A549 (cell line): Measurements from ENCODE around the gene STK17A. TPM values are rescaled to one million over a fixed set of nuclear protein-coding genes. Genes with fewer than 3 reads are reported as not detected.
"Not testable (repeated sequence)": the region's sequence is repeated elsewhere in the genome, so short reads cannot be mapped to it uniquely, and the experiment has no call there.

ENCODE experiments used
- ATAC-seq, 2 experiments: fragments of 200-7000 bp in 1 of 2; fragments of >200 bp in 1 of 2; cut with Nextera tagmentation in 1 of 2; cut with Tn5 transposase in 1 of 2; 3 replicates each; pipeline versions ENCODE4 v1.8.0 to v1.9.1; 2018 to 2020; ENCODE audit warnings: mild to moderate bottlenecking in 1 of 2, moderate library complexity in 1 of 2
- CTCF ChIA-PET: fragments of 300-600 bp; sonication (Branson Sonifier 250); formaldehyde crosslinking; extraction: SDS; loops from one replicate; lab custom pipeline; 2021; ENCODE audit warnings: antibody characterized with exemption, inconsistent platforms; lab: Yijun Ruan, JAX
- POLR2A ChIA-PET: fragments of 350-600 bp; formaldehyde crosslinking; extraction: SDS; loops from one replicate; lab custom pipeline; 2021; ENCODE audit warnings: antibody characterized with exemption, inconsistent platforms; lab: Yijun Ruan, JAX
- DNase-seq, 2 experiments: peaks; one replicate each; pipeline versions ENCODE4 v3.0.0 to v3.0.0-alpha.2; 2011 to 2016; ENCODE audit warnings: low read depth in 1 of 2, low spot score in 1 of 2
- FAIRE-seq: peaks from 2 replicates; lab custom pipeline; 2011; peaks lifted over from hg19 to GRCh38; lab: Jason Lieb, UNC
- H3K27ac ChIP-seq, 2 experiments: fragments of >200 bp; sonication (Bioruptor Twin); formaldehyde crosslinking; 3 replicates each; pipeline ENCODE4 v1.5.1; 2016 to 2017
- H3K4me1 ChIP-seq: fragments of >200 bp; sonication (Bioruptor Twin); formaldehyde crosslinking; 3 replicates; pipeline ENCODE4 v1.6.1; 2016
- H3K4me2 ChIP-seq: fragments of >200 bp; sonication (Bioruptor Twin); formaldehyde crosslinking; 3 replicates; pipeline ENCODE4 v1.6.1; 2016
- H3K4me3 ChIP-seq: fragments of >200 bp; sonication (Bioruptor Twin); formaldehyde crosslinking; 3 replicates; pipeline ENCODE4 v1.5.1; 2016
- H3K9me3 ChIP-seq: fragments of >200 bp; sonication (Bioruptor Twin); formaldehyde crosslinking; 3 replicates; pipeline ENCODE4 v1.6.1; 2016
- BHLHE40 ChIP-seq: IDR thresholded peaks from 2 replicates; pipeline ENCODE4 v1.6.1; 2012; ENCODE audit warnings: low read depth, low read length, inconsistent platforms
- CBX2 ChIP-seq: fragments of 200-600 bp; sonication (generic); IDR thresholded peaks from 2 replicates; pipeline ENCODE4 v1.6.1; 2016; ENCODE audit warnings: low read depth, mild to moderate bottlenecking, borderline replicate concordance
- CEBPB ChIP-seq, 2 experiments: fragments of >200 bp in 1 of 2; sonication (Bioruptor Twin) in 1 of 2; formaldehyde crosslinking in 1 of 2; IDR thresholded peaks; 2 replicates each; pipeline ENCODE4 v1.6.1; 2012 to 2016
- EHMT2 ChIP-seq: fragments of 200-600 bp; sonication (generic); IDR thresholded peaks from 2 replicates; pipeline ENCODE4 v1.6.1; 2016; ENCODE audit warnings: antibody characterized with exemption, low read depth, mild to moderate bottlenecking, moderate library complexity
- ESRRA ChIP-seq: fragments of 150-350 bp; IDR thresholded peaks from 2 replicates; pipeline ENCODE4 v1.6.1; 2014; ENCODE audit warnings: mild to moderate bottlenecking, low read length, borderline replicate concordance
- FOSB ChIP-seq: fragments of 250-450 bp; sonication (Bioruptor Pico); IDR thresholded peaks from 2 replicates; pipeline ENCODE4 v1.5.0; 2020; ENCODE audit warnings: mild to moderate bottlenecking, moderate library complexity
- FOSL2 ChIP-seq, 2 experiments: fragments of 450-650 bp in 1 of 2; fragments of >200 bp in 1 of 2; sonication (Bioruptor Twin) in 1 of 2; formaldehyde crosslinking; IDR thresholded peaks; 2 replicates each; pipeline versions ENCODE4 v1.5.0 to v1.6.1; 2016 to 2020; ENCODE audit warnings: mild to moderate bottlenecking in 1 of 2, moderate library complexity in 1 of 2
- GATA3 ChIP-seq: IDR thresholded peaks from 2 replicates; pipeline ENCODE4 v1.6.1; 2012; ENCODE audit warnings: borderline replicate concordance
- HDAC2 ChIP-seq: fragments of 200-600 bp; sonication (generic); IDR thresholded peaks from 2 replicates; pipeline ENCODE4 v1.6.1; 2016
- HEYL ChIP-seq: fragments of 250-450 bp; sonication (Bioruptor Pico); IDR thresholded peaks from 2 replicates; pipeline ENCODE4 v1.8.0; 2021; ENCODE audit warnings: mild to moderate bottlenecking, moderate library complexity
- HMGXB4 ChIP-seq: fragments of 250-450 bp; sonication (Bioruptor Pico); IDR thresholded peaks from 2 replicates; pipeline ENCODE4 v1.5.0; 2021; ENCODE audit warnings: mild to moderate bottlenecking, moderate library complexity, borderline replicate concordance
- HOXA7 ChIP-seq: fragments of 250-450 bp; sonication (Bioruptor Pico); IDR thresholded peaks from 2 replicates; pipeline ENCODE4 v1.5.0; 2020; ENCODE audit warnings: mild to moderate bottlenecking, moderate library complexity
- HOXB13 ChIP-seq: fragments of 250-450 bp; sonication (Bioruptor Pico); IDR thresholded peaks from 2 replicates; pipeline ENCODE4 v1.5.0; 2020; ENCODE audit warnings: low read depth, mild to moderate bottlenecking, moderate library complexity
- KDM1A ChIP-seq: fragments of 200-600 bp; sonication (generic); IDR thresholded peaks from 2 replicates; pipeline ENCODE4 v1.6.1; 2016; ENCODE audit warnings: low read depth, mild to moderate bottlenecking
- MAFK ChIP-seq: fragments of 450-650 bp; IDR thresholded peaks from 2 replicates; pipeline ENCODE4 v1.6.1; 2014; ENCODE audit not compliant: partially characterized antibody
- MAX ChIP-seq: IDR thresholded peaks from 2 replicates; pipeline ENCODE4 v1.6.1; 2012
- MAZ ChIP-seq: fragments of 150-350 bp; IDR thresholded peaks from 2 replicates; pipeline ENCODE4 v1.6.1; 2014; ENCODE audit warnings: antibody characterized with exemption, low read depth, low read length, borderline replicate concordance
- MYC ChIP-seq: IDR thresholded peaks from 2 replicates; pipeline ENCODE4 v1.6.1; 2012; ENCODE audit warnings: mild to moderate bottlenecking, inconsistent platforms, low read length, improper control_type of control experiment, borderline replicate concordance
- PBX3 ChIP-seq: IDR thresholded peaks from 2 replicates; pipeline ENCODE4 v1.6.1; 2012
- POLR2A ChIP-seq: IDR thresholded peaks from 2 replicates; pipeline ENCODE4 v1.6.1; 2012; ENCODE audit warnings: mild to moderate bottlenecking, low read length
- RAD21 ChIP-seq, 2 experiments: fragments of >200 bp in 1 of 2; sonication (Bioruptor Twin) in 1 of 2; formaldehyde crosslinking in 1 of 2; IDR thresholded peaks in 1 of 2; conservative IDR thresholded peaks in 1 of 2; 2 replicates in 1 of 2; 3 replicates in 1 of 2; pipeline ENCODE4 v1.6.1; 2012 to 2018; ENCODE audit warnings: inconsistent platforms in 1 of 2
- RARB ChIP-seq: fragments of 250-450 bp; sonication (Bioruptor Pico); IDR thresholded peaks from 2 replicates; pipeline ENCODE4 v1.8.0; 2021; ENCODE audit warnings: mild to moderate bottlenecking, moderate library complexity
- RCOR1 ChIP-seq: fragments of 150-350 bp; IDR thresholded peaks from 2 replicates; pipeline ENCODE4 v1.6.1; 2014; ENCODE audit warnings: antibody characterized with exemption, low read length, low read depth
- REST ChIP-seq: fragments of 200-600 bp; sonication (generic); IDR thresholded peaks from 2 replicates; pipeline ENCODE4 v1.6.1; 2016; ENCODE audit warnings: antibody characterized with exemption, mild to moderate bottlenecking, moderate library complexity
- SMC3 ChIP-seq: fragments of >200 bp; sonication (Bioruptor Twin); formaldehyde crosslinking; IDR thresholded peaks from 3 replicates; pipeline ENCODE4 v1.6.1; 2018; ENCODE audit warnings: inconsistent platforms
- SREBF2 ChIP-seq: fragments of 450-650 bp; IDR thresholded peaks from 2 replicates; pipeline ENCODE4 v1.6.1; 2014; ENCODE audit warnings: mild to moderate bottlenecking, moderate library complexity
- TFCP2L1 ChIP-seq: fragments of 250-450 bp; sonication (Bioruptor Pico); IDR thresholded peaks from 2 replicates; pipeline ENCODE4 v1.5.0; 2021; ENCODE audit warnings: mild to moderate bottlenecking
- USF2 ChIP-seq: fragments of 450-650 bp; IDR thresholded peaks from 2 replicates; pipeline ENCODE4 v1.6.1; 2014; ENCODE audit warnings: antibody characterized with exemption
- ZNF302 ChIP-seq: fragments of 250-450 bp; sonication (Bioruptor Pico); IDR thresholded peaks from 2 replicates; pipeline ENCODE4 v1.9.0; 2021; ENCODE audit warnings: inconsistent platforms, mild to moderate bottlenecking, moderate library complexity
- WGBS: methylation state at CpG from one replicate; pipeline ENCODE4 v1.1.6; 2017; ENCODE audit errors: missing lambda C conversion rate; 5-methylcytosine and 5-hydroxymethylcytosine counted together
- polyA plus RNA-seq, 4 experiments: library from polyadenylated mRNA; depleted of rRNA in 3 of 4; stranded (reverse); fragments of >200 nt; fragmentation: RNase III in 1 of 4; extraction: RNeasy Plus Mini Kit Qiagen cat#74134 plus additional on column Dnase treatment in 1 of 4; gene quantifications; 2 replicates in 3 of 4; 3 replicates in 1 of 4; pipeline ENCODE4 v1.2.3, GENCODE V29; 2011 to 2017
- TF ChIP-seq, protein P1 (sequence below): fragments of 150-350 bp; IDR thresholded peaks from 2 replicates; pipeline ENCODE4 v1.6.1; 2014; ENCODE audit warnings: low read depth, mild to moderate bottlenecking, low read length
- TF ChIP-seq, protein P2 (sequence below): IDR thresholded peaks from 2 replicates; pipeline ENCODE4 v1.6.1; 2012; ENCODE audit warnings: low read depth, borderline replicate concordance

STK17A gene
- polyA plus RNA-seq, 2 of the 4 experiments (the other 2 are of a cell fraction), result 27.3 to 47.5 TPM

DNA sequence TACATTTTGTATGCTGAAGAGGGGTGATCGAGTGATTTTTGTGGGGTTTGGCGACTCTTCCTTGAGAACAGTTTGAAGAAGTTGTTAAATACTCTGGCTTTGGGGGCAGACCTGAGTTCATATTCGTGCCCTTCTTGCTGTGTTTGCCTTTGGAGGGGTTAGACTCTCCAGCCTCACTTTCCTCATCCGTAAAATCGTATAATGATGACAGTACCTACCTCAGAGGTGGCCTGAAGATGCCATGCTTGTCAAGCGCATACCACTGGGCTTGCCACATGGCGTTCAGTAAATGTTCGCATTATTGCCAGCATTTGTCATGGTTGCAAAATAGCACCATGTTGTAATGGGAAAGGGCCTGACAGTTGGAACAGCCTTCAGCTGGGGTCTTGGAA is 1.3 kb downstream of the STK17A start:
- Histone ChIP-seq H3K4me3 (peak overlapping the region; percentile 88), H3K9me3 (no peaks in the 10 kb centered on the region), H3K4me1 (peaks cover 47% of the 10 kb centered on the region), H3K4me2 (peak overlapping the region; percentile 90), H3K27ac (peak overlapping the region; percentile 87 to 94)
- WGBS, result 3% methylated on average over 8 of the region's 8 CpGs
- FAIRE-seq (peak; percentile 46), DNase-seq (peak in 1 of 2 experiments; percentile 58), ATAC-seq (peak; percentile 19 to 49; a peak in 5 of 6 replicates)
- ChIA-PET CTCF (interaction anchor here (1.4 to 9.6 kb wide), 4 partner anchors 10 to 254 kb away, joined by 8 to 261 read pairs (median 76); no protein-coding TSS in a partner anchor), POLR2A (interaction anchor here (0.8 to 1.2 kb wide), 2 partner anchors 64 to 116 kb away, joined by 4 read pairs; no protein-coding TSS in a partner anchor)
- no peak for TF ChIP-seq SREBF2
- no peak for TF ChIP-seq REST
- TF ChIP-seq HDAC2, result no peak
- peak in 1 of 2 experiments; percentile 10; a peak in 1 of 5 replicates for TF ChIP-seq RAD21 (conservative IDR thresholded peaks at IDR 0.05 in 1 of 2, IDR thresholded peaks at IDR 0.05 in 1 of 2)
- TF ChIP-seq MYC, result peak; percentile 27; the same call in 1 of the 2 replicates
- TF ChIP-seq HOXB13 (CRISPR knock-in tag), result no peak
- TF ChIP-seq KDM1A, result no peak
- no peak for TF ChIP-seq SMC3
- TF ChIP-seq, protein P1, sequence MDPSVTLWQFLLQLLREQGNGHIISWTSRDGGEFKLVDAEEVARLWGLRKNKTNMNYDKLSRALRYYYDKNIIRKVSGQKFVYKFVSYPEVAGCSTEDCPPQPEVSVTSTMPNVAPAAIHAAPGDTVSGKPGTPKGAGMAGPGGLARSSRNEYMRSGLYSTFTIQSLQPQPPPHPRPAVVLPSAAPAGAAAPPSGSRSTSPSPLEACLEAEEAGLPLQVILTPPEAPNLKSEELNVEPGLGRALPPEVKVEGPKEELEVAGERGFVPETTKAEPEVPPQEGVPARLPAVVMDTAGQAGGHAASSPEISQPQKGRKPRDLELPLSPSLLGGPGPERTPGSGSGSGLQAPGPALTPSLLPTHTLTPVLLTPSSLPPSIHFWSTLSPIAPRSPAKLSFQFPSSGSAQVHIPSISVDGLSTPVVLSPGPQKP, result no peak
- TF ChIP-seq FOSB, result no peak
- no peak for TF ChIP-seq ESRRA
- no peak for TF ChIP-seq CBX2
- TF ChIP-seq, protein P2, sequence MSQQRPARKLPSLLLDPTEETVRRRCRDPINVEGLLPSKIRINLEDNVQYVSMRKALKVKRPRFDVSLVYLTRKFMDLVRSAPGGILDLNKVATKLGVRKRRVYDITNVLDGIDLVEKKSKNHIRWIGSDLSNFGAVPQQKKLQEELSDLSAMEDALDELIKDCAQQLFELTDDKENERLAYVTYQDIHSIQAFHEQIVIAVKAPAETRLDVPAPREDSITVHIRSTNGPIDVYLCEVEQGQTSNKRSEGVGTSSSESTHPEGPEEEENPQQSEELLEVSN, result no peak
- no peak for TF ChIP-seq FOSL2 (IDR thresholded peaks at IDR 0.05)
- peak; percentile 27 for TF ChIP-seq FOSL2 (CRISPR knock-in tag; IDR thresholded peaks at IDR 0.05)
- TF ChIP-seq PBX3, result no peak
- TF ChIP-seq GATA3, result no peak
- TF ChIP-seq MAX, result peak; percentile 67
- no peak for TF ChIP-seq TFCP2L1
- no peak for TF ChIP-seq RCOR1
- no peak for TF ChIP-seq USF2
- TF ChIP-seq CEBPB (IDR thresholded peaks at IDR 0.05), result peak; percentile 69 to 81
- TF ChIP-seq HEYL (CRISPR knock-in tag), result no peak
- TF ChIP-seq HMGXB4 (CRISPR knock-in tag), result no peak
- no peak for TF ChIP-seq EHMT2
- TF ChIP-seq BHLHE40, result no peak
- TF ChIP-seq RARB (CRISPR knock-in tag), result no peak
- no peak for TF ChIP-seq POLR2A
- TF ChIP-seq MAFK, result peak; percentile 33
- TF ChIP-seq HOXA7 (CRISPR knock-in tag), result no peak
- no peak for TF ChIP-seq MAZ
- TF ChIP-seq ZNF302, result no peak

GRCh38 chr7:43584733-43585132 is 1.8 kb downstream of the STK17A start:
- H3K4me2 ChIP-seq, result peak overlapping the region; percentile 90
- H3K4me1 ChIP-seq, result peaks cover 49% of the 10 kb centered on the region
- H3K9me3 ChIP-seq, DNase-seq, ATAC-seq, FAIRE-seq: not testable (repeated sequence)
- H3K4me3 ChIP-seq, result peak overlapping the region; percentile 88
- 89% methylated on average over 11 of the region's 11 CpGs for WGBS
- POLR2A ChIA-PET, result interaction anchor here (0.8 to 1.2 kb wide), 2 partner anchors 63 to 115 kb away, joined by 4 read pairs; no protein-coding TSS in a partner anchor
- H3K27ac ChIP-seq, result peak overlapping the region; percentile 87 to 94; a peak in 5 of 6 replicates
- CTCF ChIA-PET, result interaction anchor here (0.8 to 9.6 kb wide), 4 partner anchors 10 to 254 kb away, joined by 3 to 261 read pairs (median 46); no protein-coding TSS in a partner anchor
